T1000 (cell line): ENCODE results near the gene TMC7.
A peak's percentile ranks its signal among the peaks of the same experiment; 100 is the strongest.

ENCODE experiments used
- DNase-seq: peaks from one replicate; lab custom pipeline; 2025; ENCODE audit warnings: mixed read lengths; lab: John Stamatoyannopoulos, UW

The TMC7 gene

GRCh38 chr16:19029980-19030379 is 46.2 kb downstream of the TMC7 start:
- no peak for DNase-seq

- no peak for DNase-seq
Observed at GRCh38 chr16:19031738-19032137, 48.0 kb downstream of the TMC7 start.

GRCh38 chr16:19033761-19034160 is 50.0 kb downstream of the TMC7 start:
- DNase-seq, result no peak

GRCh38 chr16:19040400-19040799 is 56.7 kb downstream of the TMC7 start:
- no peak for DNase-seq

- DNase-seq, result no peak
Observed at GRCh38 chr16:19044769-19045168, 61.0 kb downstream of the TMC7 start.

- no peak for DNase-seq
Observed at GRCh38 chr16:19046062-19046461, 62.3 kb downstream of the TMC7 start.

GRCh38 chr16:19062706-19063105 is 79.0 kb downstream of the TMC7 start:
- DNase-seq, result no peak

- DNase-seq, result no peak
Observed at GRCh38 chr16:19066988-19067348, 83.2 kb downstream of the TMC7 start.

- peak; percentile 97 for DNase-seq
Observed at GRCh38 chr16:19067349-19068236, 83.9 kb downstream of the TMC7 start, which contains the start of gene COQ7. Gene COQ7 (plus strand): TSS chr16:19067614. CDS start chr16:19067665, 51 bp downstream.

GRCh38 chr16:19068237-19068815 is 84.6 kb downstream of the TMC7 start:
- no peak for DNase-seq

GRCh38 chr16:19071811-19072777 is 88.4 kb downstream of the TMC7 start:
- peak; percentile 16 for DNase-seq

GRCh38 chr16:19073344-19073743 is 89.6 kb downstream of the TMC7 start:
- DNase-seq, result no peak

GRCh38 chr16:19073863-19074262 is 90.1 kb downstream of the TMC7 start:
- no peak for DNase-seq

GRCh38 chr16:19075511-19075910 is 91.8 kb downstream of the TMC7 start:
- DNase-seq, result no peak

- DNase-seq, result no peak
Observed at GRCh38 chr16:19077879-19078278, 94.1 kb downstream of the TMC7 start.

- DNase-seq, result no peak
Observed at GRCh38 chr16:19083670-19084069, 99.9 kb downstream of the TMC7 start.

- no peak for DNase-seq
Observed at GRCh38 chr16:19084139-19084538, 100.4 kb downstream of the TMC7 start.

- DNase-seq, result no peak
Observed at GRCh38 chr16:19084879-19085278, 101.1 kb downstream of the TMC7 start.

- DNase-seq, result no peak
Observed at GRCh38 chr16:19085679-19086200, 102.0 kb downstream of the TMC7 start.

- peak; percentile 89 for DNase-seq
Observed at GRCh38 chr16:19086322-19087199, 102.8 kb downstream of the TMC7 start.

- DNase-seq, result no peak
Observed at GRCh38 chr16:19088341-19088916, 104.7 kb downstream of the TMC7 start.
